Mesenteric fat pad (tissue), 1 donor: ENCODE results near the gene GABRR2. TPM values are rescaled to one million over a fixed set of nuclear protein-coding genes. Genes with fewer than 3 reads are reported as not detected.
"Not testable (repeated sequence)": the region's sequence is repeated elsewhere in the genome, so short reads cannot be mapped to it uniquely, and the experiment has no call there.

Experiments used
- DNase-seq: peaks from one replicate; pipeline ENCODE4 v3.0.0-alpha.2; 2020; ENCODE audit warnings: low spot score
- total RNA-seq: library from RNA; stranded (reverse); fragmentation: NEBNext Ultra II Directional; extraction: Animal tissue kit (Norgen Biotek cat#: 25700); gene quantifications from one replicate; pipeline ENCODE4 v1.2.1, GENCODE V29; 2021
- donor health status: DM: yes; HTN: yes; CAD: no.

The GABRR2 gene
- total RNA-seq, 1 donor from 2014 or later, result 2.2 TPM

DNA sequence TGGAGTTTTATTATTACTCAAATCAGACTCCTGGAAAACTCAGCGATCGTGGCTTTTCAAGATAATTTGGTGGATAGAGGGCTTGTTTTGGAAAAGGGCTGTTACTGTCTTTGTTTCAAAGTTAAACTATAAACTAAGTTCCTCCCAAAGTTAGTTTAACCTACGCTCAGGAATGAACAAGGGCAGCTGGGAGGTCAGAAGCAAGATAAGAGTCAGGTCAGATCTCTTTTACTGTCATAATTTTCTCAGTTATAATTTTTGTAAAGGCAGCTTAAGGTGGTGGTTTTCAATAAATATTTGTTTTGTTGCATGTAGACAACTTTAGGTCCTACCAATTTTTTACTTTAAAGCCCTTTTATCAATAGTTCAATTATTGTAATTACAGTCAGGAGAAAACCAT is 9.2 kb upstream of the GABRR2 start:
- no peak for DNase-seq

DNA sequence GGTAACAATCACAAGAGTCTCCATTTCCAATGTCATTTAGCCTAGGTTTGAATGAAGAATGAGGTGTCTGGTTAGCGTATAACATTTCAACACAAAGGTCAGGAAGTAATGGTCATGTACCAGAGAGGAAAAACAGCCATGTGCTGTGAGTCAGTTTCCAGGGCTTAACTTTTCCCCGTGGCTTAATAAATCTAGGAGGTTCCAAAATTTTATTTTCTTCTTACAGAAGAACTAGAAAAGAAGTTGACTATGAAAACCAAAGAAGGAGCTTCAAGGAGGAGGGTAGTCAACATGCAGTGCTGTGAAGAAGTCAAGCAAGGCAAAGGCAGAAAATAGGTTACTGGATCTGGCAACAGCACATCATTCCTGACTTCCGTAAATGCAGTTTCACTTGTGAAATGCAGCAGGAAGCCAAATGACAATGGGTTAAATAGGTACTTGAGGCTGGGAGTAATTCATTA is 8.4 kb upstream of the GABRR2 start:
- no peak for DNase-seq

DNA sequence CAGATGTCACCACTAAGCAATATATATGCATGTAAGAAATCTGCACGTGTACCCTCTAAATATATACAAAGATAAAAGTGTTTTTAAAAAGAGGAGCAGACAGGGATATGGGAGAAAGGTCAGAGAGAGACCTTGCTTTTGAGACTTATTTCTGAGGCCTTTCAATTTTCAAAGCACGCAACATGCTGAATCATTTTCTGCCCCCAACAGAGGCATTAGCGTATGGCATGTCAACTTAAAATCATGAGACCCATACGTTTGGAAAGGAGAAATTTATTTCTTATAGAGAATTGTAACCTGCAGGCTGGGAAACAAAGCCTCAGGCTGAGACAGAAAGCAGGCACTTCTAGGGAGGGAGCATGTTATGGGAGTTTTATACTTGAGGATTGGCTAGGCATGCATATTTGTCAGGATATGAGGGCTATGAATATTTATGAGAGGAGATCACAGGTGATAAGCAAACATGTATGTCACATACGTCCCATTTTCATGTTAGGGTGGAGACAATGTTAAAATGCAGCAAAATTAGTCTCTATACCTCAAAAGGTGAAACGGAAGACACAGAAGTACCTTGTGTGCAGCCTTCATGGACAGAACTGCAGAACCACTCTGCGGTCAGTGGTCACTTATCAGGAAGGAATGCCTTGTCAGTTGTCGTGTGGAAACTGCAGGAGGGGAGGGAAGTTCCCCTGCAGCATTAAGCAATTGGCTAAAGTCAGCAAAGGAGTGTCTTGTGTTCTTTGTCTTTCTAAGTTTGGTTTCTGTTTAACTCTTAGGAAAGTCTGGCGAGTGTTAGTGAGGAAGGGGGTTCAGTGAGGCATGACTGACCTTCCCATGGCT is 6.3 kb upstream of the GABRR2 start:
- no peak for DNase-seq

DNA sequence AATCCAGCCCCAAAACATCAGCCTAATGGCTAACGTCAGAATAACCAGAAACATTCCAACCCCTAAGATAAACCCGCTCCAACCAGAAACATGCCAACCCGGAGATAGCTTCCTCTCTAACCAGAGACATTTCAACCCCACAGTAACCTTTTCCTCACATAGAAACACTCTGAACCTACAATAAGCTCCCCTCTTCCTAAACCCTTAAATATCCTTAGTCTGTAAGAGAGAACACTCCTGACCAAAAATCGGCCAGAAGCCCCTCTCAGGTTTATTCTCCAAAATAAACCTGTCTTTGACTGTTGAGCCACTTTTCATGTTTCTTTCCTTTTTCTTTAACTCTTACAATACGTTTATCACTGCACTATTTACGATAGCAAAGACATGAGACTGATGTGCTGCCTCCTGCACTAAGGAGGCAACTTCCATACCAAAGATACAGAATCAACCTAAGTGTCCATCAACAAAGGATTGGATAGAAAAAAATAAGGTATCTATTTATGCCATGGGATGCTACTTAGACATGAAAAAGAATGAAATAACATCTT is 5.0 kb upstream of the GABRR2 start:
- DNase-seq, result no peak

DNA sequence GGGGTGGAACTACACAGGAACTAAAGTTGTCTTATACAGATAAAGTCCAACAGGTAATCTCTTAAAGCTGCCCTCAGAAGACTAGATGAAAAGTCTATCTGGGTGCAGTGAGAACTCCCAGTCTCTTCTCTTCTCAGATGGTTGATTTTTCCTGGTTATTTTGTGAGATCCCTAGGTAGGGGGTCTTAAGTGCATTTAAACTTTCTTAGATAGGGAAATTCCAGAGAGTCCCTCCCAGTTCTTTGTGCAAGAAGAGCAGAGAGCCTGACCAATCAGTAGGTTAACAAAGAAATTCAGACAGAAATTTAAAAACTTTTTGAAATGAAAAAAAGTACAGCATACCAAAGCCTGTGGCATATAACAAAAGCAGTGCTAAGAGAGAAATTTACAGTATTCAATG is 2.0 kb upstream of the GABRR2 start:
- no peak for DNase-seq

DNA sequence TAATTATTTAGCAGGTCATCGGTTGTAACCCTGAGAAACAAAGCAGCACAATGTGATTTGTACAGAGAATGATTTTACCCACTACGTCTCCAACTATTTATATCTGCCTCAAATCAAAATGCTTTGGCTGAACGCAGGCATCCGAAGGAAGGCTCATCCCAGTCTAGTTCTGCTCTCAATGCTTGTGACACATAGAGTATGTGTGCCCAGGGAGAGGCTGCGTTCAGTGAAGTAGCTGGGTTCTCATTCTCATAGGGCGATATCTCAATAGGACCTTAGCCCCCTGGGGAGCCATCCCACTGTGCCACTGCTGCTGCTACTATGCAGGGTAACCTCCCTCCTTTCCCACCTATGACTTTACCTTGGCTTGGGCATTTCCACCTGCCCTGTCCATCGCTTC is 407 bp downstream of the GABRR2 start:
- no peak for DNase-seq

DNA sequence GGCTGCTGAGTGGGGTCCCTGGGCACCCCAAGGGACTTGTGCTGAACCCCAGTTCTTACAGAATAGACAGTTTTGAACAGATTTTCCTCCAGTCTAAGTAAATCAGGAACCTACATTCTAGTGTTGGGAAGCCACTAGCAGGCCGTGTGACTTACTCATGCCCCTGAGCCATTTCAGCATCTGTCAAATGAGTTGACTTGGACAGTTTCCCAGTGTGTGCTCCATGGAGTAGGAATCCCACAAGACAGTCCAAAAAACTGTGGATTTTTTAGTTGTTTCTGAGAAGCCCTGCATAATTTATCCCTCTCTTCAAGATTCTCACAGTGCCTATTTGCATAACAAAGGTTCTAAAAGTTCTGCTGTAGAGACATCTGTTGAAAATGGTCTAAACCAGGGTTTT is 2.1 kb downstream of the GABRR2 start:
- DNase-seq, result no peak

DNA sequence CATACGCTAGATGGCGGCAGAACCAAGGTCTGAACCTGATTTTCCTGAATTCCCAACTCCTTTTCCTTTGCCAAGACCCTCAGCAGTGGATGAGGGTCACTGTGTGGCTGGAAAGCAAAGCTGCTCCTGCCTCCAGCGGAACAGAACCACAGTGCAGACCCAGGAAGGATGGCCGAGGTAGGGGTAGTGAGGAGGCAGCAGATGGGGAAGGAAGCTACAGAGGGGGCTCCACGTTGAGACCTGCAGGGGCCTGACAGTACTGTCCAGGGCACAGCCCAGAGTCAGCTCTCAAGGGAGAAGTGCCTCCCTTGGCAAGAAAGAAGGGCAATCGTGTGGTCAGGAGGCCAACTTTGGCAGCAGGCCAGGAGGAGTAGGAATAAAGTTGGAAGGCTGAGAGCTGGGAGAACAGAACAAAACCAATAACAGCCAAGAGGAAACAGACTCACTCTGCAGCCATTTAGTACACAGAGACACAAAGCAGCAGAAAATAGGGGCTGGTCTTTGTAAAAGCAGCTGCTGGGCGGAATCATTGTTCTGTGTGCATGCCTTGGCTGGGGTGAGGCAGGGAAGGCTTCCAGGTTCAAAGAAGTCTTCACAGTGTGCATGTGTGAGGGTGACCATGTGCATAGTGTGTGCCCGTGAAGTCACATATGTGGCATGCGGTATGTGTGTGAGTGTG is 3.1 kb downstream of the GABRR2 start:
- DNase-seq, result no peak

DNA sequence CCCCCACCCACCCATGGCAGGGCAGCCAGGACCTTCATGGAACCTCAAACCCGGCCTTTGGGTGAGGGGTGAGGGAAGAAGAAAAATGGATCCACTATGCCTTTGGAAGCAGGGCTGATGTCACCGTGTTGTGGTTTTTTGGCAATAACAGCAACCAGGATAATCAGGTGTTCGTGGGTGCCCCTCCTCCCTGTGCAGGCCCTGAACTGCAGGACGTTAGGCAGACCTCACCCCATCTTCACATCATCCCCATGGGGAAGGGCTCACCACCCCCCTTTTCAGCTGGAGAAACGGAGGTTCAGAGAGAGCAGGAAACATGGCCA is 3.6 kb downstream of the GABRR2 start:
- no peak for DNase-seq

DNA sequence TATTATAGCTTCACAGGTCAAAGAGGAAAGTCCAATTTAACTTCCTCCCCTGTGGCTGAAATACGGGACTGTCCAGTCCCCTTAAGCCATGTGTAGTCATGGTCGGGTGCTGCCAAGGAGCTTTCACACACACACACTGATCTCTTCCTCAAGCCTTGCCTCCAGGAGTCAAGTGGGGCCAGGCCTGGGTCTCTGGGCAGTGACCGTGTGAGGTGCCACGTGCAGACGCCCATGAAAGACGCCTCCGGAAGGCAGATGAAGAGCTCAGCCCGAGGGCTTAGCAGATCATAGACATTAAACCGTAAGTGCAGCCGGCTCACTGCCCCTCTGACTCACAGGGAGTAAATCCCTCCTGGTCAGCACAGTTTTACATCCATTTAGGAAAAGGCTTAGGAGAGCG is 4.2 kb downstream of the GABRR2 start:
- no peak for DNase-seq

DNA sequence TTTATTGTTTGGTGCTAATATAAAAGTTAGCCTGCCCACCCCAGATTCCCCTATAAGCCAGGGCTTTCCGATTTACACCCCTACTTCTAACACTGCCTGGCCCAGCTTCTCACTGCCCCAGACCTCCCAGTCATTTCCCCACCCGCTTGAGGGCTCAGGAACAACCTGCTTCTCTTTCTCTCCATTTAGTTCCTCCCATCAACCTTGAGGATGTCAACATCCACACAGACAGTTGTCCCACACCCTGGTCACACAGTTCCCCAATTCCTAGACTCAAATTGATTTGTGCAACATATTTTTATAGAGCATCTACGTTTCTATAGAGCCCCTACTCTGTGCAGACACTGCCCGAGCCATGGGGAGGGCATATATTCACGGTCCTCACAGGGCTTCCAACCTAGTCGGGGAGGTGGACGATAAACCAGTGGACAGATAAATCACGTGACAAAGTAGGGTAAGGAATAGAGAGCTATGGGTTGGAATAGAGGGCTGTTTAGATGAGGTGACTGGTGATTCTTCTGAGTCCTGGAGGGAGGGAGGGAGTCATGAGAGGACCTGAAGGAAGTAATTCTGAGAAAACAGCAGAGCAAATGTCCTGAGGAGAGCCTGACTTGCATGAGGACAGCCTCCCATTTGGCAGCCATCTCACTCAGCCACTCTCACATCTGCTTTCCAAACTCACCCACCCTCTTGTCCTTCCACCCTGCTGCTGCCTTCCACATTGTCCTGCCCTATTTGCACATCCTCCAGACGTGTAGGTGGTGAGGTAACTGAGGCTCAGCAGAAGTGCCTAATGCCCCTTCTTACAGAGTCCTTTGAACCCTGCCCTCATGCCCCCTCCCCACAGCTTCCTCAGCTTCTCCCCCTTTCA is 6.3 kb downstream of the GABRR2 start:
- DNase-seq, result no peak

DNA sequence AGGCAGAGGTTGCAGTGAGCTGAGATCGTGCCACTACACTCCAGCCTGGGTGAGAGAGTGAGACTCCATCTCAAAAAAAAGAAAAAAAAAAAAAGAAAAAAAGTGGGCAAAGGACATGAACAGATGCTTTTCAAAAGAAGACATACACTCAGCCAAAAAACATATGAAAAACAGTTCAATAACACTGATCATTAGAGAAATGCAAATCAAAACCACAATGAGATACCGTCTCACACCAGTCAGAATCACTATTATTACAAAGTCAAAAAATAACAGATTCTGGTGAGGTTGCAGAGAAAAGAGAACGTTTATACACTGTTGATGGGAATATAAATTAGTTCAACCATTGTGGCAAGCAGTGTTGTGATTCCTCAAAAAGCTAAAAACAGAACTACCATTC is 10.6 kb downstream of the GABRR2 start:
- DNase-seq, result not testable (repeated sequence)

DNA sequence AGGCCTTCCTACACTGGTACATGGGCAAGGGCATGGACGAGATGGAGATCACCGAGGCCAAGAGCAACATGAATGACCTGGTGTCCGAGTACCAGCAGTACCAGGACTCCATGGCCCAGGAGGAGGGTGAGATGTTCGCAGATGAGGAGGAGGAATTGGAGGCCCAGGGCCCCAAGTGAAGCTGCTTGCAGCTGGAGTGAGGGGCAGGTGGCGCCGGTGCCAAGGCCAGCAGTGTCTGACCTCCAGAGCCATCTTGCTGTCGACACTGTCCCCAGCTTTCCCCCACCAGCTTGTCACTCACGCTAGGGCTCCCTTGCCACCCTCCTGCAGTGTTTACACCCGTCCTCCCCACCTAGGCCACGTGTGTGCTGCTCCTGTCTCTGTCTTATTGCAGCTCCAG is 12.2 kb downstream of the GABRR2 start:
- DNase-seq, result no peak

DNA sequence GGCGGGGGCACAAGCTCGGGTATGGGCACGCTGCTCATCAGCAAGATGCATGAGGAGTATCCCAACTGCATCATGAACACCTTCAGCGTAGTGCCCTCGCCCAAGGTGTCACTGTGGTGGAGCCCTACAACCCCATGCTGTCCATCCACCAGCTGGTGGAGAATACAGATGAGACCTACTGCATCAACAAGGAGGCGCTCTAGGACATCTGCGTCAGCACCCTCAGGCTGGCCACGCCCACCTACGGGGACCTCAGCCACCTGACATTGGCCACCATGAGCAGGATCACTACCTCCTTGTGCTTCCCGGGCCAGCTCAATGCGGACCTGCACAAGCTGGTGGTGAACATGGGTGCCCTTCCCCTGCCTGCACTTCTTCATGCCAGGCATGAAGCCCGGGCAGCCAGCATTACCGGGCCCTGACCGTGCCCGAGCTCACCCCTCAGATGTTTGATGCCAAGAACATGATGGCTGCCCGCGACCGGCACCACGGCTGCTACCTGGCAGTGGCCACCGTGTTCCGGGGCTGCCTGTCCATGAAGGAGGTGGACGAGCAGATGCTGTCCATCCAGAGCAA is 12.8 kb downstream of the GABRR2 start:
- no peak for DNase-seq

DNA sequence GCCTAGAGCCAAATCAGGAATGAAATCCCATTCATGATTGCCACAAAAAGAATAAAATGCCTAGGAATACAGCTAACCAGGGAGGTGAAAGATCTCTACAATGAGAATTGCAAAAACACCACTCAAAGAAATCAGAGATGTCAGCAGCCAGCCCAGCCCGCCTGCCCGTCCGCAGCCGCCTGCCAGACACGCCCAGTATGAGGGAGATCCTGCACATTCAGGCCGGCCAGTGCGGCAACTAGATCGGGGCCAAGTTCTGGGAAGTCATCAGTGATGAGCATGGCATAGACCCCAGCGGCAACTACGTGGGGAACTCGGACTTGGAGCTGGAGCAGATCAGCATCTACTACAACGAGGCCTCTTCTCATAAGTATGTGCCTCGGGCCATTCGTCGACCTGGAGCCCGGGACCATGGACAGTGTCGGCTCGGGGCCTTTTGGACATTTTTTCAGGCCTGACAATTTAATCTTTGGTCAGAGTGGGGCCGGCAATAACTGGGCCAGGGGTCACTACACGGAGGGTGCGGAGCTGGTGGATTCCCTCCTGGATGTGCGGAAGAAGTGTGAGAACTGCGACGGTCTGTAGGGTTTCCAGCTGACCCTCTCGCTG is 13.4 kb downstream of the GABRR2 start:
- DNase-seq, result no peak

DNA sequence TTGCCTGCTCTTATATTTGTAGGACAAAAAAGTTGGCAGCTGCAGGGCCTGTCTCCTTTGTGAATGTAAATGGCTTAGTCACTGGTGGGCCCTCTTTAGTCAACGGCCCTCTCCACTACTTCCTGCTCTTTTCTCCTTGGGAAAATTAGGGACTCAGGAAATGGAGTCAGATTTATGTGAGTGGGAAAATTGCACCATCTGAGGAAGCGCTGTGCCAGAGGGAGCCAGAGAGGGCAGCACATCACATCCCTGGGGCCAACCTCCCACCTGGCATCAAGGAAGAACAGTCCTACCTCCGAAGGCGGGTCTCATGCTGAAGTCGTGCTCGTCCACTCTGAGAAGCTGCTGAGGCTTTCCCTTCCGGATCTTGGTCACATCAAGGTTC is 15.6 kb downstream of the GABRR2 start:
- DNase-seq, result no peak

DNA sequence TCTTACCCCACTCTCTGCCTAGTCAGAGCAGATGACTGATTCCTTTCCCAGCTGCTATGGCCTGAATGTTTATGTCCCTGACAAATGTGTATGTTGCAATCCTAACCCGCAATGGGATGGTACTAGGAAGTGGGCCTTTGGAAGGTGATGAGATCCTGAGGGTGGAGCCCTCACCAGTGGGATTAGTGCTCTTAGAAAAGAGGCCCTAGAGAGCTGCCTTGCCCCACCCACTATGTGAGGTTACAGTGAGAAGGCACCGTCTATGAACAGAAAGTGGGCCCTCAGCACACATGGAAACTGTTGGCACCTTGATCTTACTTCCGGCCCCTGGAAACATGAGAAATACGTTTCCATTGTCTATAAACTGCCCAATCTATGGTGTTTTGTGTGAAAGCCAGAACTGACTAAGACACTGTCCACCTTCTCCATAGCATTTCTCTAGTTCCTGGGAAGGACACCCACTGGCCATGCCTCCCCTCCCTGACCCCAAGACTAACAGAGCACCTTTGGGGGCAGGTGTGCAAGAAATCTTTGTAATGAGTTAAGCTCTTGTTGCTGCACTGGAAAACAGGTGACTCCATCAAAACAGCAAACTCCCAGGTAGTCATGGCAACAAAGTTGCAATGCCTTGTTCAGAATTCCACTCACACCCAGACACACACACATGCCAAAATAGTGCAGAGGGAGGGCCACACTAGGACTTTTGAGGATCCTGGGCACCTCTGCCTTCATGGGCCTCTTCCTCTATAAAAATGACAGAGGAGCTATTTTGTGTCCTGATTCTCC is 16.2 kb downstream of the GABRR2 start:
- no peak for DNase-seq

DNA sequence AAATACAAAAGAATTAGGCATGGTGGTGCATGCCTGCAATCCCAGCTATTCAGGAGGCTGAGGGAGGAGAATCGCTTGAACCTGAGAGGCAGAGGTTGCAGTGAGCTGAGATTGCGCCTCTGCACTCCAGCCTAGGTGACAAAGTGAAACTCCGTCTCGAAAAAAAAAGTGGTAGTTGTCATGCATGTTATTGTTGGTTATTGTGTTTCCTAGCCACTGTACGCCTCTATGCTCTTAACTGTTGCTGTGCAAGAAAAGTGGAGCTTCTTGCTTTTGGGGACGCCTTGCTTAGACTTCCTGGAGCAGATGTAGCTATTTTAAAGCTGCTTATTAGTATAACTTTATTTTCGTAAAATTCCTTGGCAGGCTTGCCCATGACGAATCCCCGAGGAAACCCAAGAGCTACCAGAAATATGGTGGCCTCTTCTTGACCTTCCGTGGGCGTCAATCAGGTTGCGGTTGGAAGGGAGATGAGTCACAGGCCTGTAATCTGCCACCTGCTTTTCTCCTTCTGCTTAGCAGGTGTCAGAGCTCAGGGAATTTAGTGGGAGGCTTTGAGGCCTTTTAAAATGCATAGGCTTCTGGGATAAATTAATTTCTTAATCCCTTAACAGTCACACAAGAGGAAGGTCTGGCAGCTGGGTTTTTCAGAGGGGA is 17.3 kb downstream of the GABRR2 start:
- DNase-seq, result peak; percentile 76

DNA sequence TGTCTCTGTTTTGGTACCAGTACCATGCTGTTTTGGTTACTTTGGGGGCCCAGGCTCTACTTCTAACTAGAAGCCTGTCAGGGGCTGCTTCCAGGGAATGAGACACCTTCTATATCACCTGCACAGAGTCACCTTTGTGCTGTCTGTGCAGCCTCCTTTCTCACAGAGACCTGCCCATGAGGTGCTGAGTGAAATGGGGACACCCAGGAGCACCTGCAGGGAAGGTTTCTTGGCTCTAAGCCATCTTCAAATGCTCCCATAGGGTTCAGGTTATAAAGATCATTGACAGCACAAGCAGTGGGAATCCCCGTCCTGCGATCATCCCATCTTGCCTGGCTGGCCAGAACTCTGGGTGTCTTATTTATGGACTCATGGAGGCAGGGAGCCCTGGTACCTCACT is 19.1 kb downstream of the GABRR2 start:
- DNase-seq, result peak; percentile 59

DNA sequence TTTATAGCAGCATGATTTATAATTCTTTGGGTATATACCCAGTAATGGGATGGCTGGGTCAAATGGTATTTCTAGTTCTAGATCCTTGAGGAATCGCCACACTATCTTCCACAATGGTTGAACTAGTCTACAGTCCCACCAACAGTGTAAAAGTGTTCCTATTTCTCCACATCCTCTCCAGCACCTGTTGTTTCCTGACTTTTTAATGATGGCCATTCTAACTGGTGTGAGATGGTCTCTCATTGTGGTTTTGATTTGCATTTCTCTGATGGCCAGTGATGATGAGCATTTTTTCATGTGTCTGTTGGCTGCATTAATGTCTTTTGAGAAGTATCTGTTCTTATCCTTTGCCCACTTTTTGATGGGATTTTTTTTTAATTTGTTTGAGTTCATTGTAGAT is 20.0 kb downstream of the GABRR2 start:
- not testable (repeated sequence) for DNase-seq
